ENCODE measurements around the gene ENO2.

Gene ENO2

GRCh38 chr12:6951551-6952120 is 37.3 kb downstream of the ENO2 start:
- no peak for DNase-seq

GRCh38 chr12:6952121-6952862 is 37.9 kb downstream of the ENO2 start:
- no peak for DNase-seq
- TF ChIP-seq GATA1 (IDR thresholded peaks at IDR 0.05; ENCODE audit: low read depth, low read length) (no peak), POLR2A (IDR thresholded peaks at IDR 0.05; ENCODE audit: low read length) (peak; percentile 42)

More at GRCh38 chr12:6951551-6952120, 37.3 kb downstream of the ENO2 start:
- TF ChIP-seq POLR2A (IDR thresholded peaks at IDR 0.05; ENCODE audit: low read length) (no peak), GATA1 (IDR thresholded peaks at IDR 0.05; ENCODE audit: low read depth, low read length) (no peak)

GRCh38 chr12:6952863-6953441 is 38.6 kb downstream of the ENO2 start:
- no peak for TF ChIP-seq POLR2A (IDR thresholded peaks at IDR 0.05; ENCODE audit: low read length)
- TF ChIP-seq GATA1 (IDR thresholded peaks at IDR 0.05; ENCODE audit: low read depth, low read length), result no peak
- no peak for DNase-seq

- DNase-seq, result no peak
- peak; percentile 61 for TF ChIP-seq POLR2A (IDR thresholded peaks at IDR 0.05; ENCODE audit: low read length)
- TF ChIP-seq GATA1 (IDR thresholded peaks at IDR 0.05; ENCODE audit: low read depth, low read length), result no peak
These were observed 39.3 kb downstream of the ENO2 start for GRCh38 chr12:6953442-6954315.

- no peak for TF ChIP-seq POLR2A (IDR thresholded peaks at IDR 0.05; ENCODE audit: low read length)
- no peak for TF ChIP-seq GATA1 (IDR thresholded peaks at IDR 0.05; ENCODE audit: low read depth, low read length)
- DNase-seq, result no peak
These were observed 40.1 kb downstream of the ENO2 start for GRCh38 chr12:6954316-6955107.

- no peak for TF ChIP-seq GATA1 (IDR thresholded peaks at IDR 0.05; ENCODE audit: low read depth, low read length)
- TF ChIP-seq POLR2A (IDR thresholded peaks at IDR 0.05; ENCODE audit: low read length), result no peak
- no peak for DNase-seq
These were observed 41.0 kb downstream of the ENO2 start for GRCh38 chr12:6955108-6956020.

GRCh38 chr12:6956021-6956727 is 41.8 kb downstream of the ENO2 start:
- TF ChIP-seq POLR2A (IDR thresholded peaks at IDR 0.05; ENCODE audit: low read length), result peak; percentile 15
- no peak for TF ChIP-seq GATA1 (IDR thresholded peaks at IDR 0.05; ENCODE audit: low read depth, low read length)
- DNase-seq, result no peak

GRCh38 chr12:6957151-6957701 is 42.8 kb downstream of the ENO2 start:
- DNase-seq, result no peak
- no peak for TF ChIP-seq GATA1 (IDR thresholded peaks at IDR 0.05; ENCODE audit: low read depth, low read length)
- TF ChIP-seq POLR2A (IDR thresholded peaks at IDR 0.05; ENCODE audit: low read length), result no peak

GRCh38 chr12:6957741-6958608 is 43.6 kb downstream of the ENO2 start:
- DNase-seq, result no peak
- no peak for TF ChIP-seq POLR2A (IDR thresholded peaks at IDR 0.05; ENCODE audit: low read length)
- no peak for TF ChIP-seq GATA1 (IDR thresholded peaks at IDR 0.05; ENCODE audit: low read depth, low read length)

GRCh38 chr12:6958609-6959057 is 44.3 kb downstream of the ENO2 start:
- no peak for DNase-seq

More at GRCh38 chr12:6958609-6959057, 44.3 kb downstream of the ENO2 start:
- no peak for TF ChIP-seq POLR2A (IDR thresholded peaks at IDR 0.05; ENCODE audit: low read length)
- no peak for TF ChIP-seq GATA1 (IDR thresholded peaks at IDR 0.05; ENCODE audit: low read depth, low read length)

All from erythroblast (primary cell).